ENCODE data around the gene MAP4K4. TPM values are rescaled to one million over a fixed set of nuclear protein-coding genes. Genes with fewer than 3 reads are reported as not detected.

Gene MAP4K4
- total RNA-seq, 1 experiment from 2014 or later, result 132 TPM

GRCh38 chr2:101731221-101732054 is 33.9 kb downstream of the MAP4K4 start:
- peaks cover 41 to 52% of the 10 kb centered on the region in 2 experiments for H3K4me1 Mint-ChIP-seq
- DNase-seq, result no peak

More at GRCh38 chr2:101731221-101732054, 33.9 kb downstream of the MAP4K4 start:
- no peak for TF ChIP-seq CTCF (conservative IDR thresholded peaks at IDR 0.05)
- Histone ChIP-seq H4K8ac (replicated peaks; ENCODE audit: insufficient read length, low read depth, low read length) (no peak overlapping the region), H3K4me1 (ENCODE audit: insufficient read depth, low read length) (peaks cover 10% of the 10 kb centered on the region), H3K4ac (ENCODE audit: low read depth, low read length) (no peak overlapping the region), H3K56ac (ENCODE audit: insufficient read length, low read depth, low read length) (no peak overlapping the region), H3K23ac (ENCODE audit: insufficient read length, low read depth, low read length) (no peak overlapping the region), H3K9me3 (ENCODE audit: control insufficient read depth, low read depth, low read length) (no peaks in the 10 kb centered on the region), H4K91ac (ENCODE audit: insufficient read length, low read depth, low read length) (no peak overlapping the region), H3K27me3 (ENCODE audit: insufficient read depth, low read length) (no peaks in the 10 kb centered on the region), H2BK12ac (ENCODE audit: insufficient read length, low read depth, low read length) (no peak overlapping the region), H3K27ac (ENCODE audit: insufficient read length, low read depth, low read length) (no peak overlapping the region), H2BK5ac (ENCODE audit: insufficient read length, low read length) (no peak overlapping the region), H3T11ph (ENCODE audit: low read length) (no peak overlapping the region), H3K14ac (ENCODE audit: insufficient read depth, low read length) (no peak overlapping the region), H3K79me2 (ENCODE audit: insufficient read depth, low read length) (peaks cover 42% of the 10 kb centered on the region; the same call in 1 of the 2 replicates), H2AK5ac (ENCODE audit: insufficient read length, low read length) (no peak overlapping the region), H3K4me2 (ENCODE audit: insufficient read depth, insufficient read length, low read length) (no peak overlapping the region), H4K20me1 (ENCODE audit: control insufficient read depth, insufficient read depth, insufficient read length) (no peaks in the 10 kb centered on the region), H2AFZ (ENCODE audit: low read length) (no peak overlapping the region), H2BK20ac (ENCODE audit: low read depth, low read length, poor library complexity, severe bottlenecking) (no peak overlapping the region), H4K5ac (ENCODE audit: insufficient read length, low read depth, low read length) (no peak overlapping the region), H2BK120ac (ENCODE audit: low read depth, low read length, poor library complexity, severe bottlenecking) (no peak overlapping the region), H3K79me1 (ENCODE audit: insufficient read depth, low read depth, low read length, poor library complexity, severe bottlenecking) (peaks cover 18% of the 10 kb centered on the region), H3K23me2 (ENCODE audit: insufficient read length, low read depth, low read length, poor library complexity, severe bottlenecking) (no peaks in the 10 kb centered on the region), H2BK15ac (ENCODE audit: low read depth, low read length) (no peak overlapping the region), H3K9ac (ENCODE audit: extremely low read depth, insufficient read length, low read length) (no peak overlapping the region), H3K18ac (ENCODE audit: insufficient read length, low read depth, low read length) (no peak overlapping the region)
- Mint-ChIP-seq H3K27ac (no peak overlapping the region; a peak in 1 of 7 replicates), H3K36me3 (ENCODE audit: insufficient read depth in 1 of 3, low read depth in 3 of 3) (no peaks in the 10 kb centered on the region; a peak in 2 of 7 replicates), H3K9me3 (no peaks in the 10 kb centered on the region), H3K27me3 (ENCODE audit: low read depth) (no peaks in the 10 kb centered on the region), H3K4me3 (no peak overlapping the region)
- no CpG with 5 or more reads among the region's 9 CpGs for WGBS (ENCODE audit: extremely low coverage, insufficient read length, low lambda C conversion rate)

Measured in H9 (cell line).